OCI-M2 (cell line): ENCODE data around the gene CPNE5.
"Not testable (repeated sequence)": the region's sequence is repeated elsewhere in the genome, so short reads cannot be mapped to it uniquely, and the experiment has no call there.

Experiments used
- DNase-seq: peaks from one replicate; lab custom pipeline; 2025; ENCODE audit not compliant: unreplicated experiment; lab: John Stamatoyannopoulos, UW

CPNE5 gene

DNA sequence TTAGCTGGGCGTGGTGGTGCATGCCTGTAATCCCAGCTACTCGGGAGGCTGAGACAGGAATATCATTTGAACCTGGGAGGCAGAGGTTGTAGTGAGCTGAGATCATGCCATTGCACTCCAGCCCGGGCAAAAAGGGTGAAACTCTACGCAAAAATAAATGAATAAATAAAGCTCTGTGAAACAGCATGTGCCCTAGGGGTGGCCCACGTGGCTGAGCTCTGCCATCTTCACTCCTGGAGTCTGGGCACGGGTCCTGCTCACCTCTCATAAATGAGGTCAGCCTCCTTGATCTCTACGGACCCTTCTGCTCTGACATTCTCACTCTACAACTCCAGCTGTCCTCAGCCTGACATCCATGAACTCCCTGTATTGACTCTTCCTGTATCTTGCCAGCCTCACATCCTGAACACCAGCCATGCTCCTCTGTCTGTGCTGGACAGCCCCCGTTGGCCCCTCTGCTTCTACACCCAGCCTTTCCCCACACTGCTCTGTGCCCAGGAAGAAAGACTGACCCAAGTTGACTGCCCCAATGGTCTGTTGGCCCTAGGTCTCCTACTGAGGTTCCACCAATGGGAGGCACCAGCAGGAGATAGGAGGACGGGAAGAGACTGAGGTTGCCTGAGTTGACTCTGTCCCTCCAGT lies 21.9 kb downstream of the CPNE5 start:
- no peak for DNase-seq

DNA sequence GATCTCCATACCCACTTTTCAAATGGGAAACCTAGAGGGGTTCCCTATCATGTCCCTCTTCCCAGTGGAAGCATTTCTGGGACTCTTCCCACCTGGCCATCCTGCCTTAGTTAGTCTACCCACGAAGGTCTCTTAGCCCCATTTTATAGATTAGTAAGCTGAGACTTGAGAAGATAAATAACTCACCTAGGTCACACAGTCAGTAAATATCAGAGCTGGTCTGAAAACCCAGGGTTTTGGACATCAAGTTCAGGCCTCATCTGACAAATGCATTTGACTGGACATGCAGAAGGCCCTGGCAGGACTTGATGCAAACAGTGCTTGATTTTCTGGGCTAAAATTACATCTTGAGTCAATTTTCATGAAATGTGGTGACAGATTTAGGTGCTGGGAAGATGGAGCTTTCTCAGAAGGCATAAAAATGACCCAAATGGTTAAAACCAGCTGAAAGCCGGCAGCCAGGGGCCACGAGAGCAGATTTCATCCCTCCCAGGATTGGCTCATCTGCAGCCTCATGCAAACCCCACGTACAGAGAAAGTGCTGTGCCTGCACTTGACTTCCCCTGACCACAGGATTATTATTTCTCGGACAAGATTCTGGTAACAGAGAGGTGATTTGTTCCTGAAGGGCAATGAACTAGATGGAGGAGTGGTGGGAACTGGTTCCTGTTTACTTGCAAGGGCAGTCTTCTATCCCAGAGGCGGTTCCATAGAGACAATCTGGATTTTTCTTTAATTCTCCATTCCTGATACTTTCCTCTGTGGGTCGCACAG lies 23.1 kb downstream of the CPNE5 start:
- no peak for DNase-seq

DNA sequence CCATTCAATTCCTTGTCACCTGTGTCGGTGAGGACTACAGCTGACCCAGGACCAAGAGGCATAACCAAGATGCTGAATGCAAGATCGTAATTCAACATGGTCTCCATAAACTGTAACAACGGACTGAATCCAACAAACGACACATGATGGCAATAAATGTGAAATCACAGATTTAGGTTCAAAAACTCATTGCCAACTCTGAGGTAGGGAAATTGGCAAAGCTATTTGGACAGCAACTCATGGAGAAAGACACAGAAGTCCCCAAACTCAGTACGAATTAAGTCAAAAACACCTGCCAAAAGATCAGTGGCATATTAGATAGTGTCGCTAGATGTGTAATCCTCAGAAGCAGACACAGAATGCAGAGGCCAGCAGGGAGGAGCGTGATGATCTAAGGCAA lies 25.0 kb downstream of the CPNE5 start:
- DNase-seq = no peak

DNA sequence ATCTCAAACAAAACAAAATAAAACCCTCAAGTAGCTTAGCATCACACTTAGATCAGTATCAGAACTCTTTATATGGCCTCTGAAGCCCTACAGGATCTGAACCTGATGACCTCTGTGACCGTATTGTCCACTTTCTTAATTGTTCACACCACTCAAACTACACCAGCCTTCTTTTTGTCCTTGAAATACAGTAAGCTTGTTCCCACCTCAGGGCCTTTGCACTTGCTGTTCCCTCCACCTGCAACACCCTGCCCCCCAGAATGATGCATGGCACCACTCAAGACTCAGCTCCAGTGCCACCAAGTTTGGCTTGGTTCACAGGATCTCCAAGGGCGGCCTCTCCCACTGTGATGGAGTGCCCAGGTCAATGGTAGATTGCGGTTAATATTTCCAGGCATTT lies 25.7 kb downstream of the CPNE5 start:
- DNase-seq = no peak

DNA sequence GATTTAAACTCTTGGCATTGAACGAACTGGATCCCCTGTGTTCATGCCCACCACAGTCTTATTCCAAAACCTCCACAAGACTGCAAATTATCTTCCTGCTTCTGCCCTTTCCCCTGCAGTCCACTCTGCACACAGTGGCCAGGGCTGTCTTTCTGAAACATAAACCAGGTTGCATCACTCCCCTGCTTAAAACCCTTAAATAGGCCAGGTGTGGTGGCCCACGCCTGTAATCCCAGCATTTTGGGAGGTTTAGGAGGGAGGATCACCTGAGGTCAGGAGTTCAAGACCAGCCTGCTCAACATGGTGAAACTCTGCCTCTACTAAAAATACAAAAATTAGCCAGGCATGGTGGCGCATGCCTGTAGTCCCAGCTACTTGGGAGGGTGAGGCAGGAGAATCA lies 26.2 kb downstream of the CPNE5 start:
- DNase-seq = not testable (repeated sequence)

DNA sequence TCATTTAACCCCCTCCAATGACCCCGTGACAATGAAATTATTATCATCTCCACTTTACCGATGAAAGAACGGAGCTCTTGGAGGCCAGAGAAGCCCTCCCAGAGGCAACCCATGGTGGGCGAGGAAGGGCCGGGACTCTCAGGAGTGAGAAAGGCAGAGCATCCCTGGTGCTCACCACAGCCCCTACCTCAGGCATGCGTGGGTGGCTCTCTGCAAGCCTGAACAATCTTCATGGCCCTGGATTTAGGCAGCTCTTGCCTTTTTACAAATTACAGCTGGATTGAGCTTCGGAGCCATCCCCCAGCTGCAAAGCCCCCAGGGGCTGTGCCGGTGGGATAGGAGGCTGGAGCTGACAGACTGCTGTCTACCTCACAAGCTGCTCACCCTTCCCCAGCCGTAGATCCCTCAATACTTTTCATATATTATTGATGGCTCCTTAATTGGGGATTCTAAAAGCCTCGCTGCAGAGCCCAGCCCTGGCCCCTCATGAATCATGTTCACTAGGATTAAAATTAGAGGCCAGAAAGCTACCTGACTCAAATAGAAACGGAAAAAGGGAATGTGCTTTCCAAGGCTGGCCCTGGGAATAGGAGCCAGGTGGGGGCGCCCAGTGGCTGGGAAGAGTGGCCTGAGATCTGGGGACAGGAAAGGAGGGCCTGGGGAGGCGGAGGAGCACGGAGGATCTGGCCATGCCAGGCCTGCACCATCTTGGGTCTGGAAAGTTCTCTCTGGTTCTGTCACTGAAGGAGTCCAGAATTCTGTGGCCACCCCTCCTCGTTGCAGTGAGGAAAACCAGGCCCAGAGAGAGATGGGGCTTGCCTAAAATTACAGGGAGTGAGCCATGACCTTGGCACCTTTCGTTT lies 29.1 kb downstream of the CPNE5 start:
- no peak for DNase-seq

DNA sequence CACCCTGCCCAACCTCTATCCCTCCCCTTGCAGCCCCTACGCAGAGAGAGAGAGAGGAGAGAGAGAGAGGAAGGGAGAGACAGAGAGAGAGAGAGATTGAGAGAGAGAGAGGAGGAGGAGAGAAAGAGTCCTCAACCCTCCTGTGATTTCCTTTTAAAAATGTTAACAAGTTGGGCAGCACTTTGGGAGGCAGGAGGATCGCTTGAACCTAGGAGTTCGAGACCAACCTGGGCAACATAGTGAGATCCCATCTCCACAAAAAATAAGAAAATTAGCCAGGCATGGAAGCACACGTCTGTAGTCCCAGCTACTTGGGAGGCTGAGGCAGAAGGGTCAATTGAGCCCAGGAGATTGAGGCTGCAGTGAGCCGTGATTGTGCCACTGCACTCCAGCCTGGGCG lies 30.1 kb downstream of the CPNE5 start:
- no peak for DNase-seq

DNA sequence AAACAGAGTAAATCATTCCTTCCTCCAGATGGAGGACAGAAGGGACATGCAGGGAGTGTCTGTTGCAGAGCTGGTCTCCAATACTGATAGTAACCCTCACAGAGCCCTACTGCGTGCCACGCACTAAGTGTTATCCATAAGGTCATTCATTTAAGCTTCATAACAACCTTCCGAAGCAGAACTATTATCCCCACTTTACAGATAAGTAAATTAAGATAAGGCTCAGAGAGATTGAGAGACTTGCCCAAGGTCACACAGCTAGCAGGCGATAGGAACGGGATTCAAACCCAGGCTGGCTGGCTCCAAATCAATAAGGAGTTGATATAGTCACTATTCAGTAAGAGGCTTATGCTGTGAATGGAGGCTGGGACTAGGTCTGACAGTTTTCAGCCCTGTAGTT lies 30.6 kb downstream of the CPNE5 start:
- DNase-seq = no peak

DNA sequence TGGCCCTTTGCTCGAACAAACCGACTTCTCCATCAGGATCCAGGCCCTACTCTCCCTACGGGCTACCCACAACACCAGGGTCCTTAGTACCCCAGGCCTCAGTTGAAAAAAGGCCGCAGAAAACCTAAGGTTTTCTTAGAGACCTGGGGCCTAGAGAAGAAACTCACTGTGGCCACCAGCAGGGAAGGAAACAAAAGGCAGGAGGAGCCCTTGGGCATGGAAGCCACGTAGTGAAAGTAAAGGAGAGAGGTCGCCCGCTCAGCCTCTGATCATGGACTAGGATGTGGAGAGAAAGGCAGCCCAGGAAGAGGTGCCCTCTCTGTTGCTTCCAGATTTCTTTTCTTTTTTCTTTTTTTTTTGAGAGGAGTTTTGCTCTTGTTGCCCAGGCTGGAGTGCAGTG lies 31.5 kb downstream of the CPNE5 start:
- no peak for DNase-seq

DNA sequence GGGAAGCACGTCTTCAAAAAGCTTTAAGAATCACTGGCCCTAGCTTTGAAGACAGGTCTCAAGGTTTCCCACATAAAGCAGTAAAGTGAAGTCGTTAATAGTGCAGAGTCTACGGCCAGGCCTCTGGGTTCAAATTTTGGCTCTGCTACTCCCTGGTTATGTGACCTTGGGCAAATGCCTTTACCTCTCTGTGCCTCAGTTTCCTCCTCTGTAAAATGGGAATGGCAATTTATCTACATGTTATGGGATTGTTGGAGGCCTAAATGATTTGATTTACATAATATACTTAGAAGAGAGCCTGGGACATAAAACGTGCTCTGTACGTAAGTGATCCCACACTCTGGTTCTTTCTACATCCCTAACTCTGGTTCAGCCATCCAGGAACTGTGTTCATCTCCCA lies 32.1 kb downstream of the CPNE5 start:
- DNase-seq = no peak

DNA sequence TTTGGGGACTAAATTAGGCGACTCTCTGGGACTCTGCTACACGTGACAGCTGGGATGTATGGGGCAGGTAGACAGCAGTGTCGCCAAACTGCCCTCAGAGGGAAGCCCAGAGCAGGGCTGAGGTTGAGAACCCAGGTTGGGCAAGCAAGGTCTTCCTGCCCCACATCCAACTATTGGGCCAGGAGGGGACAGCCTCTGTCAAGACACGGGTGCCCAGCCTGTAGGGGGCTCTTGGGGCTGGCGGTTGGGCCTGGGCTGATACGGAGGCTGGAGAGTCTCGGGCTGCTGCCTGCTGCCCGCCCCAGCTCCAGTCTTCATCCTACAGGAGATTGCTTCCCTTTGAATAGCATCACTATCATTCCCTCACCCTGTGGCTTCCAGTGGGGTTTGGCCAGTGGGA lies 33.3 kb downstream of the CPNE5 start:
- DNase-seq = no peak

DNA sequence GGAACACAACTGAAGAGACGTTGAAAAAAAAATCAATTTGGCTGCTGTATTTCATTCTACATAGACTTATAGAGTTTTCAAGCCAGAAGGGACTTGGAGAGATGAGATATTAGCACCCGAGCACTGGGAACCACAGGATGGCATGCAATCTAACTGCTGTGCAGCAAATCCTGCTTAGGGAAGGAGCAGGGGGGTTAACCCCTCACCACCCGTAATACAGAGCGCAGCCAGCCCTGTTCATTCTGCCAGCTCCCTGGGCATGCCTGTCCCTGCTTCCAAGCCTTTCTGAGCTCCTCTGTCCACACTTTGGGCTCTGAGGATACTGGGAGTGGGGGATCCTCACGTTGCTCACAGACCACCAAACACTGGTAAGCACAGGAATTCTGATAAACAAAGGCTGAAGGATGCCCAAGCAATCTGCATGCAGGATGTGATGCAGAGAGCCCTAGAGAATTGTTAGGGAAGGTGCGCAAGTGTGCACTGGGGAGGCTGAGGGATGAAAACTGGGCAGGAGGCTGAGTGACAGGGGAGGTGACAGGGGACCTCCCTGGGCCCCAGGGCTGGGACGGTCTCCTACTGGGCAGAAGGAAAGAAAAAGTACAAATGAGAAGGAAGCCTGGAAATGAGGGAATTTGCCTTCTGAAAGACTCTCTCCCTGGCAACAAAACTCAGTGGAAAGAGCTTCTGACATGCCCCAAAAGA lies 34.0 kb downstream of the CPNE5 start:
- no peak for DNase-seq

DNA sequence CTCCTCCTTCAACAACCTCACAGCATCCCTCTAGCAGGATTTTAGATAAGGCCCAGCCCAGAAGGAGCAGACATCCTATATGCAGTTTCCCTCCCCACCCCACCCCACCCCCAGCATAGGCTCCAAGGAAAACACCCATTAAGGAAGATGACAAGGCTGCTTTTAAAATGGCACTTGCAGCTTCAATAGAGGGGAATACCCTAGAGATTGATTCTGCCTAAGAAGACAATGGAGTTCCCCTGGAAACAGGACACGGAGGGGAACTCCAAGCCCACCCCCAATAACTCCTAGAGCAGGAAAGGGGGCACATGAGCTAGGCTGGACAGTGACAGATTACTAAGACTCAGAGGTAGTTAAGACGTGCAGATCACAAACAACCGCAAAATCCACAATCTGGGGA lies 34.7 kb downstream of the CPNE5 start:
- no peak for DNase-seq

DNA sequence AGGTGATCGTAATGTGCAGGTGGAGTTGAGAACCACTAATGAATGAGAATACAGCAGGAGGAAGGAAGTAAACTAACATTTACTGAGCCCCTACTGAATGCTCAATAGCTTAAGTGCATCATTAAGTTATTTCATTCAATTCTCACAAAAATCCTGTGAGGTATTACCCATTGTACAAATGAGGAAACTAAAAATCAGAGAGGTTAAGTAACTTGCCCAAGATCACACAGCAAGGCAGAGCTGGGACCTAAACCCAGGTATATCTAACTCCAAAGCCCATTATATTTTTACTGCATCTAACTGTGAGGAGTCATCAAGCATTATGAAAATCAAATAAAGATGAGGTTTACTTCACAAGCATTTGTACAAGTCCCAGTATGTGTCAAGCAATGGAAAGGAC lies 35.3 kb downstream of the CPNE5 start:
- DNase-seq = no peak

DNA sequence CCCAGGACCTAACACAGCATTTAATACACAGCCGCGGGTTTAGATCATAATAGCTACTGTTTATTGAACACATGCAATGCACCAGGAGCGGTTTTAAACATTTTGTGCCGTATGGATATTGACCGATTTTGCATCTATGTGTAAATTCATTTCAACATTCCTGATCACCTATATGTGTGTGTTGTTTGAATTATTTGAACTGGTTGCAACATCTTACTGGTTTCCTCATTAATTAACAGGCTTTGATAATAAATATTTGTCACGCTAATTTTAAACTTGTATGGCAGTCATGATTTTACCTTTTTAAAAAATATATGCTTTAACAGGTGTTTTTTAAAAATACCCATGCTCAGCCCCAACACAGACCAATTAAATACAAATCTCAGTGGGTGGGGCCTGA lies 35.8 kb downstream of the CPNE5 start:
- DNase-seq = no peak

DNA sequence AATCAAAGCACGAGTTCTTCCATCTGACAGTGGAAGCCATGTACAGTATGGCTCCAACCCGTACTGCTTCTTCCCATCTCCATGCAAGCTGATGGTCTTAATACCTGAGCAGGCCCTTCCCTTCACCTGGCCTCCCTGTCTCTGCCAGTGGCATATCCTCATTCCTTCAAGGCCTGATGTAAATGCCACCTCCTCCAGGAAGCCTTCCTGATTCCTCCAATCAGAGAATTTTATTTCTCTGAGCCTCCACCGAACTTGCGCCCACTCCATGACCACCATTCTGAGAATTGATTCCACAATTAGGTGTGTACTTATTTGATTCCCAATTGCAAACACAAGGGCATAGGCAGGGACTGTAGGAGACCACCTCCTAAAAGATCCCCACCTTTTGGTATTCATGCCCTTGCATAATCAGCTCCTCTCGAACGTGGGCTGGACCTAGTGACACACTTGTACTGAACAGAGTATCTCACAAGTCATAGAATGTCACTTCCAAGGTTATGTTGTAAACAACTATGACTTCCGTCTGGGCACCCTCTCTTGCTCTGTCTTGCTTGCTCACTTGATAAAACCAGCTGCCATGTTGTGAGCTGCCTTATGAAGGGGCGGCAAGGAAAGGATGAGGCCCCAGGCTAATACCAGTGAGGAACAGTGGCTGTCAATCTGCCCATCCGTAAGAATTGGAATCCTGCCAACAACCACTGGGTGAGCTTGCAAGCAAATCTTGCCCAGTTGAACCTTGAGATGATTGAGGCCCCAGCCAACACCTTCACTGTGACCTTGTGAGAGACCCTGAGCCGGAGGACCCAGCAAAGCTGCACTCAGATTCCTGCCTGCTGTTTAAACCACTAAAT lies 38.8 kb downstream of the CPNE5 start:
- no peak for DNase-seq

DNA sequence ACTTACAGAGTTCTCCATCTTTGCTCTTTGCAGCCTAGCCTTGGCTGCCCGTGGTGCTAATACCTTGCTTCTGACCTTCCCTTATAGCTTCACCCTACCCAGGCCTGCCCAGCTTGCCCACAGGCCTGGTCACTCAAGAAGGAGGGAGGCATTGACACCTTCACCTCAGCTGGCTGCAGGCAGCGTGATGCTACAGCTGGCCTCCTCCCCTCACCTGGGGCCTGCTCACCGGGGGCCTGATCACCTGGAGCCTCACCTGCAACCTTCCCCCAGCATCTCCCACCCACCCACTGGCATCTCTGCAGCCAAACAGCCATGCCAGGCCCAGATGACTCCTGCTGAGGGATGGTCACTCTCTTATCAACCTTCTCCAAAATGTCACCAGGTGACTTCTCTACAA lies 40.4 kb downstream of the CPNE5 start:
- DNase-seq = no peak

DNA sequence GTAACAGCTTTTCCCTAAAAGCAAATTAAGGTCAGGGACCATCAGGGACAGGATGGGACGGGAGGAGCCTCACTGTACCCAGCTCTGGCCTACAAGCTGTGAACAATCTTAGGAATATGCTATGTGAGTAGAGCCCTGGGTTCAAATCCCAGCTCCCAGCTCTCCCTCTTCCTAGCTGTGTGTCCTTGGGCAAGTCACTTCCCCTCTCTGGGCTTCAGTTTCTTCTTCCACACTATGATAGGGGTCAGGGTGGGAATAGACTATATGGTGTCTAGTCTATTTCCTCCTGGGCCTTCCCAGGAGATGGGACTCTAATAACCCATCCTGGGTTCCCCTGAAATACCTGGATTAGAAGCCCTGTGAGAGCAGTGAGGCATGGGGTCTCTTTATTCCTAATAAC lies 41.6 kb downstream of the CPNE5 start:
- no peak for DNase-seq

DNA sequence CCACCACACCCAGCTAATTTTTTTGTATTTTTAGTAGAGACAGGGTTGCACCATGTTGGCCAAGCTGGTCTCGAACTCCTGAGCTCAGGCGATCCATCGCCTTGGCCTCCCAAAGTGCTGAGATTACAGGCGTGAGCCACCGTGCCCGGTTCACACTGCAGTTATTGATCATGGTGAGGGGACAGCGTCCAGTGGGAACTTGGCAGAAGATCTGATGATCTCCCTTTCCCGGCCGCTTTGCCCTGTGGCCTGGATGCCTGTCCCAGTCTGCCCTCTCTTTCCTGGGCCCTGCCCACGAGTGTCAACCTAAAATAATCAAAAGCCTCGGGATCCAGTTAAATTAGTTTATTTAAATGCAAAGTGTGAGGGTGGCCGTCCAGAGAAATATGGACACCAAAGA lies 42.2 kb downstream of the CPNE5 start:
- DNase-seq = no peak

DNA sequence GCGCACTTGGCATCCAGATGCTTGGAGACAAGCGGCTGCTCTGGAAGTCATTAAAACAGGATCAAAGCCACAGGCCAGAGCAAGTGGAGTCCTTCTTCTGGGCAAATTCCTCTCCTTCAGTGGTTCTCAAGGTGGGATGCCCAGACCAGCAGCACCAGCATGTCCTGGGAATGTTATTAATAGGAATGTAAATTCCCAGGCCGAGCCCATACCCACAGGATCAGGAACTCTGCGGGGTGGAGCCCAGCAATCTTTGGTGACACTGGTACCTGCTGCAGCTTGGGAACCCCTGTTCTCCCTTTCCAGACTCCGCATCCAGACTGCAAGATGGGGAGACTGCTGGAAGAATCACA lies 44.6 kb downstream of the CPNE5 start:
- no peak for DNase-seq
